GM23338 (cell line): ENCODE data around the gene CYS1. TPM values are rescaled to one million over a fixed set of nuclear protein-coding genes. Genes with fewer than 3 reads are reported as not detected.
"Not testable (repeated sequence)": the region's sequence is repeated elsewhere in the genome, so short reads cannot be mapped to it uniquely, and the experiment has no call there.

ENCODE experiments used
- ATAC-seq: fragments of 200-7000 bp; cut with Tn5 transposase; 3 replicates; pipeline ENCODE4 v1.9.1; 2020
- DNase-seq: peaks from one replicate; pipeline ENCODE4 v3.0.0-alpha.2; 2015; ENCODE audit warnings: low spot score
- H2AFZ ChIP-seq: fragments of 200-600 bp; sonication (generic); 2 replicates; pipeline ENCODE4 v1.8.0; 2016; ENCODE audit warnings: antibody characterized with exemption, mild to moderate bottlenecking, moderate library complexity
- H3F3A ChIP-seq: fragments of 200-600 bp; sonication (generic); replicated peaks from 2 replicates; pipeline ENCODE4 v1.8.0; 2017; ENCODE audit warnings: antibody characterized with exemption, mixed run types, low read depth
- H3K27ac ChIP-seq: fragments of 200-600 bp; sonication (generic); 2 replicates; pipeline ENCODE4 v1.6.1; 2016; ENCODE audit warnings: low read depth
- H3K27me3 ChIP-seq: fragments of 200-600 bp; sonication (generic); 2 replicates; pipeline ENCODE4 v1.8.0; 2016; ENCODE audit warnings: mild to moderate bottlenecking, mixed run types, moderate library complexity; ENCODE audit not compliant: insufficient read depth
- H3K36me3 ChIP-seq: fragments of 200-600 bp; sonication (generic); 2 replicates; pipeline ENCODE4 v1.8.0; 2016; ENCODE audit warnings: mild to moderate bottlenecking; ENCODE audit not compliant: insufficient read depth
- H3K4me1 ChIP-seq: fragments of 200-600 bp; sonication (generic); 2 replicates; pipeline ENCODE4 v1.8.0; 2016; ENCODE audit warnings: mild to moderate bottlenecking, moderate library complexity; ENCODE audit not compliant: insufficient read depth
- H3K4me2 ChIP-seq: fragments of 200-600 bp; sonication (generic); 2 replicates; pipeline ENCODE4 v1.7.1; 2017; ENCODE audit warnings: mixed run types
- H3K4me3 ChIP-seq: fragments of 200-600 bp; sonication (generic); 2 replicates; pipeline ENCODE4 v1.6.1; 2016; ENCODE audit warnings: mixed run types
- H3K79me2 ChIP-seq: fragments of 200-600 bp; sonication (generic); replicated peaks from 2 replicates; pipeline ENCODE4 v1.8.0; 2017; ENCODE audit warnings: mild to moderate bottlenecking; ENCODE audit not compliant: insufficient read depth
- H3K9me2 ChIP-seq: fragments of 200-600 bp; sonication (generic); 2 replicates; pipeline ENCODE4 v1.8.0; 2017; ENCODE audit not compliant: insufficient read depth
- H4K20me1 ChIP-seq: fragments of 200-600 bp; sonication (generic); replicated peaks from 2 replicates; pipeline ENCODE4 v1.8.0; 2017; ENCODE audit warnings: mild to moderate bottlenecking; ENCODE audit not compliant: insufficient read depth
- H3K27ac Mint-ChIP-seq: 2 replicates; pipeline ENCODE4 v1.8.0; 2020; ENCODE audit warnings: inconsistent platforms, mild to moderate bottlenecking, moderate library complexity, mixed read lengths
- H3K27me3 Mint-ChIP-seq: 3 replicates; pipeline ENCODE4 v1.8.0; 2022; ENCODE audit warnings: low read depth, mild to moderate bottlenecking, moderate library complexity, mixed read lengths, inconsistent platforms; ENCODE audit not compliant: insufficient read depth, poor library complexity
- H3K36me3 Mint-ChIP-seq: 3 replicates; pipeline ENCODE4 v1.8.0; 2021; ENCODE audit warnings: low read depth, mild to moderate bottlenecking, inconsistent platforms, moderate library complexity, mixed read lengths
- H3K4me1 Mint-ChIP-seq: 3 replicates; pipeline ENCODE4 v1.8.0; 2020; ENCODE audit warnings: mild to moderate bottlenecking, inconsistent platforms, mixed read lengths
- H3K4me3 Mint-ChIP-seq: 3 replicates; pipeline ENCODE4 v1.8.0; 2021; ENCODE audit warnings: moderate library complexity, mild to moderate bottlenecking, inconsistent platforms, mixed read lengths
- H3K9me3 Mint-ChIP-seq: 3 replicates; pipeline ENCODE4 v1.8.0; 2020; ENCODE audit warnings: moderate library complexity, mild to moderate bottlenecking, inconsistent platforms, mixed read lengths
- CREB1 ChIP-seq: fragments of 250-450 bp; sonication (Bioruptor Pico); IDR thresholded peaks from 2 replicates; pipeline ENCODE4 v1.5.0; 2020; ENCODE audit warnings: low read depth, mild to moderate bottlenecking, moderate library complexity
- EZH2 ChIP-seq: fragments of 200-600 bp; sonication (generic); IDR thresholded peaks from one replicate; pipeline ENCODE4 v1.8.0; 2017; ENCODE audit warnings: antibody characterized with exemption, mild to moderate bottlenecking, low read depth; ENCODE audit not compliant: unreplicated experiment
- EZH2phosphoT487 ChIP-seq: fragments of 200-600 bp; sonication (generic); IDR thresholded peaks from one replicate; pipeline ENCODE4 v1.8.1; 2018; ENCODE audit warnings: antibody characterized with exemption; ENCODE audit not compliant: unreplicated experiment
- NANOG ChIP-seq: IDR thresholded peaks from 2 replicates; pipeline ENCODE4 v1.6.1; 2016; ENCODE audit warnings: antibody characterized with exemption, borderline replicate concordance
- POLR2AphosphoS5 ChIP-seq: IDR thresholded peaks from 2 replicates; pipeline ENCODE4 v1.6.1; 2016; ENCODE audit warnings: antibody characterized with exemption, low read depth
- ZNF114 ChIP-seq: fragments of 250-450 bp; sonication (Bioruptor Pico); IDR thresholded peaks from 2 replicates; pipeline ENCODE4 v1.5.0; 2020; ENCODE audit warnings: mild to moderate bottlenecking, moderate library complexity
- ZNF331 ChIP-seq: fragments of 250-450 bp; sonication (Bioruptor Pico); IDR thresholded peaks from 2 replicates; pipeline ENCODE4 v1.5.0; 2020; ENCODE audit warnings: low read depth, mild to moderate bottlenecking, moderate library complexity
- polyA plus RNA-seq: library from polyadenylated mRNA; unstranded; fragments of >200 nt; fragmentation: Nextera tagmentation; extraction: Ambion mirVana; gene quantifications from 2 replicates; pipeline ENCODE4 v1.2.1, GENCODE V29; 2016
- total RNA-seq: library from RNA; depleted of rRNA; stranded (reverse); fragments of >200 nt; shearing (Covaris generic); gene quantifications from 2 replicates; pipeline ENCODE4 v1.2.3, GENCODE V29; 2014
- TF ChIP-seq, protein P1 (sequence below), 2 experiments: fragments of 200-600 bp in 1 of 2; sonication (generic) in 1 of 2; conservative IDR thresholded peaks; 2 replicates each; pipeline versions ENCODE4 v1.5.1 to v1.6.1; 2016 to 2017; ENCODE audit warnings: antibody characterized with exemption in 2 of 2, low read depth in 2 of 2, mild to moderate bottlenecking in 2 of 2, moderate library complexity in 1 of 2
- TF ChIP-seq, protein P2 (sequence below): IDR thresholded peaks from 2 replicates; pipeline ENCODE4 v1.6.1; 2016; ENCODE audit warnings: antibody characterized with exemption

CYS1 gene
- total and polyA plus RNA-seq, 2 experiments from 2014 or later = 0.31 to 0.32 TPM

DNA sequence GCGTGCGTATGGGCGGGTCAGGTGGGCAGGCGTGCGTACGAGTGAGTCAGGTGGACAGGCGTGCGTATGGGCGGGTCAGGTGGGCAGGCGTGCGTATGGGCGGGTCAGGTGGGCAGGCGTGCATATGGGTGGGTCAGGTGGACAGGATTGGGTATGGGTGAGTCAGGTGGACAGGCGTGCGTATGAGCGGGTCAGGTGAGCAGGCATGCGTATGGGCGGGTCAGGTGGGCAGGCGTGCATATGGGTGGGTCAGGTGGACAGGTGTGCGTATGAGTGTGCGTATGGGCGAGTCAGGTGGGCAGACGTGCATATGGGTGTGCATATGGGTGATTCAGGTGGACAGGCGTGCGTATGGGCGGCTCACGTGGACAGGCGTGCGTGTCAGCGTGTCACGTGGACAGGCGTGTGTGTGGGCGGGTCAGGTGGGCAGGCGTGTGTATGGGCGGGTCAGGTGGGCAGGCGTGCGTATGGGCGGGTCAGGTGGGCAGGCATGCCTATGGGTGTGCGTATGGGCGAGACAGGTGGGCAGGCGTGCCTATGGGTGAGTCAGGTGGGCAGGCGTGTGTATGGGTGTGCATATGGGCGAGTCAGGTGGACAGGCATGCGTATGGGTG is 64.7 kb downstream of the CYS1 start:
- H3K4me2 ChIP-seq, H3K36me3 Mint-ChIP-seq, H3K4me1 ChIP-seq, H3K27me3 ChIP-seq, H3F3A ChIP-seq, H3K9me2 ChIP-seq, H3K9me3 Mint-ChIP-seq, H4K20me1 ChIP-seq, DNase-seq, H3K4me1 Mint-ChIP-seq, H3K27me3 Mint-ChIP-seq, H3K4me3 Mint-ChIP-seq, H3K79me2 ChIP-seq, ATAC-seq, H3K27ac ChIP-seq, H3K4me3 ChIP-seq, H2AFZ ChIP-seq, H3K36me3 ChIP-seq, H3K27ac Mint-ChIP-seq: not testable (repeated sequence)

DNA sequence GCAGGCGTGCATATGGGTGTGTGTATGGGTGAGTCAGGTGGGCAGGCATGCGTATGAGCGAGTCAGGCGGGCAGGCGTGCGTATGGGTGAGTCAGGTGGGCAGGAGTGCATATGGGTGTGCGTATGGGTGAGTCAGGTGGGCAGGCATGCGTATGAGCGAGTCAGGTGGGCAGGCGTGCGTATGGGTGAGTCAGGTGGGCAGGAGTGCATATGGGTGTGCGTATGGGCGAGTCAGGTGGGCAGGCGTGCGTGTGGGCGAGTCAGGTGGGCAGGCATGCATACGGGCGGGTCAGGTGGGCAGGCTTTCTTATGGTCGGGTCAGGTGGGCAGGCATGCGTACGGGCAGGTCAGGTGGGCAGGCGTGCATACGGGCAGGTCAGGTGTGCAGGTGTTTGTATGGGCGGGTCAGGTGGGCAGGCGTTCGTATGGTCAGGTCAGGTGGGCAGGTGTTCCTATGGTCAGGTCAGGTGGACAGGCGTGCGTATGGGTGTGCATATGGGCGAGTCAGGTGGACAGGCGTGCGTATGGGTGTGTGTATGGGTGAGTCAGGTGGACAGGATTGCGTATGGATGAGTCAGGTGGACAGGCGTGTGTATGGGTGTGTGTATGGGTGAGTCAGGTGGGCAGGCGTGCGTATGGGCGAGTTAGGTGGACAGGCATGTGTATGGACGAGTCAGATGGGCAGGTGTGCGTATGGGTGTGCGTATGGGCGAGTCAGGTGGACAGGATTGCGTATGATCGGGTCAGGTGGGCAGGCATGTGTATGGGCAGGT is 65.6 kb downstream of the CYS1 start:
- Histone ChIP-seq H3K4me2 (no peak overlapping the region), H2AFZ (no peak overlapping the region), H3K4me1 (no peaks in the 10 kb centered on the region), H3K4me3 (no peak overlapping the region), H4K20me1 (no peaks in the 10 kb centered on the region), H3K79me2 (no peaks in the 10 kb centered on the region), H3K36me3 (no peaks in the 10 kb centered on the region), H3K27me3 (no peaks in the 10 kb centered on the region), H3K9me2 (no peaks in the 10 kb centered on the region), H3F3A (no peaks in the 10 kb centered on the region), H3K27ac (no peak overlapping the region)
- H3K27ac Mint-ChIP-seq = no peak overlapping the region
- H3K4me1 Mint-ChIP-seq = no peaks in the 10 kb centered on the region; the same call in 2 of the 3 replicates
- H3K36me3 Mint-ChIP-seq = no peaks in the 10 kb centered on the region; the same call in 2 of the 3 replicates
- H3K4me3 Mint-ChIP-seq = no peak overlapping the region
- H3K9me3 Mint-ChIP-seq = no peaks in the 10 kb centered on the region
- no peaks in the 10 kb centered on the region for H3K27me3 Mint-ChIP-seq
- no peak for ATAC-seq
- TF ChIP-seq, protein P1, sequence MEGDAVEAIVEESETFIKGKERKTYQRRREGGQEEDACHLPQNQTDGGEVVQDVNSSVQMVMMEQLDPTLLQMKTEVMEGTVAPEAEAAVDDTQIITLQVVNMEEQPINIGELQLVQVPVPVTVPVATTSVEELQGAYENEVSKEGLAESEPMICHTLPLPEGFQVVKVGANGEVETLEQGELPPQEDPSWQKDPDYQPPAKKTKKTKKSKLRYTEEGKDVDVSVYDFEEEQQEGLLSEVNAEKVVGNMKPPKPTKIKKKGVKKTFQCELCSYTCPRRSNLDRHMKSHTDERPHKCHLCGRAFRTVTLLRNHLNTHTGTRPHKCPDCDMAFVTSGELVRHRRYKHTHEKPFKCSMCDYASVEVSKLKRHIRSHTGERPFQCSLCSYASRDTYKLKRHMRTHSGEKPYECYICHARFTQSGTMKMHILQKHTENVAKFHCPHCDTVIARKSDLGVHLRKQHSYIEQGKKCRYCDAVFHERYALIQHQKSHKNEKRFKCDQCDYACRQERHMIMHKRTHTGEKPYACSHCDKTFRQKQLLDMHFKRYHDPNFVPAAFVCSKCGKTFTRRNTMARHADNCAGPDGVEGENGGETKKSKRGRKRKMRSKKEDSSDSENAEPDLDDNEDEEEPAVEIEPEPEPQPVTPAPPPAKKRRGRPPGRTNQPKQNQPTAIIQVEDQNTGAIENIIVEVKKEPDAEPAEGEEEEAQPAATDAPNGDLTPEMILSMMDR (conservative IDR thresholded peaks at IDR 0.05; ENCODE audit: low read depth in 2 of 2) = no peak
- TF ChIP-seq NANOG (no peak), CREB1 (CRISPR knock-in tag) (no peak), EZH2 (no peak), ZNF331 (no peak), ZNF114 (CRISPR knock-in tag) (no peak), EZH2phosphoT487 (no peak), POLR2AphosphoS5 (no peak)
- TF ChIP-seq, protein P2, sequence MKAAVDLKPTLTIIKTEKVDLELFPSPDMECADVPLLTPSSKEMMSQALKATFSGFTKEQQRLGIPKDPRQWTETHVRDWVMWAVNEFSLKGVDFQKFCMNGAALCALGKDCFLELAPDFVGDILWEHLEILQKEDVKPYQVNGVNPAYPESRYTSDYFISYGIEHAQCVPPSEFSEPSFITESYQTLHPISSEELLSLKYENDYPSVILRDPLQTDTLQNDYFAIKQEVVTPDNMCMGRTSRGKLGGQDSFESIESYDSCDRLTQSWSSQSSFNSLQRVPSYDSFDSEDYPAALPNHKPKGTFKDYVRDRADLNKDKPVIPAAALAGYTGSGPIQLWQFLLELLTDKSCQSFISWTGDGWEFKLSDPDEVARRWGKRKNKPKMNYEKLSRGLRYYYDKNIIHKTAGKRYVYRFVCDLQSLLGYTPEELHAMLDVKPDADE = no peak
- DNase-seq = no peak

DNA sequence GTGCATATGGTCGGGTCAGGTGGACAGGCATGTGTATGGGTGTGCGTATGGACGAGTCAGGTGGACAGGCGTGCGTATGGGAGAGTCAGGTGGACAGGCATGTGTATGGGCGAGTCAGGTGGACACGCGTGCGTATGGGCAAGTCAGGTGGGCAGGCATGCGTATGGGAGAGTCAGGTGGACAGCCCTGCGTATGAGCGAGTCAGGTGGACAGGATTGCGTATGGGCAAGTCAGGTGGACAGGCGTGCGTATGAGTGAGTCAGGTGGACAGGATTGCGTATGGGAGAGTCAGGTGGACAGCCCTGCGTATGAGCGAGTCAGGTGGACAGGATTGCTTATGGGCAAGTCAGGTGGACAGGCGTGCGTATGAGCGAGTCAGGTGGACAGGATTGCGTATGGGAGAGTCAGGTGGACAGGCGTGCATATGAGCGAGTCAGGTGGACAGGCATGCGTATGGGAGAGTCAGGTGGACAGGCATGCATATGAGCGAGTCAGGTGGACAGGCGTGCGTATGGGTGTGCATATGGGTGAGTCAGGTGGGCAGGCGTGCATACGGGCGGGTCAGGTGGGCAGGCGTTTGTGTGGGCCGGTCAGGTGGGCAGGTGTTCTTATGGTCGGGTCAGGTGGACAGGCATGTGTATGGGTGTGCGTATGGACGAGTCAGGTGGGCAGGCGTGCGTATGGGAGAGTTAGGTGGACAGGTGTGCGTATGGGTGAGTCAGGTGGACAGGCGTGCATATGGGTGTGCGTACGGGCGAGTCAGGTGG is 66.4 kb downstream of the CYS1 start:
- H4K20me1 ChIP-seq, H2AFZ ChIP-seq, H3K27me3 Mint-ChIP-seq, H3K9me3 Mint-ChIP-seq, H3K4me1 ChIP-seq, H3K36me3 ChIP-seq, H3F3A ChIP-seq, H3K4me2 ChIP-seq, H3K4me1 Mint-ChIP-seq, H3K4me3 Mint-ChIP-seq, H3K36me3 Mint-ChIP-seq, H3K9me2 ChIP-seq, H3K27ac Mint-ChIP-seq, H3K79me2 ChIP-seq, H3K4me3 ChIP-seq, ATAC-seq, DNase-seq, H3K27ac ChIP-seq, H3K27me3 ChIP-seq: not testable (repeated sequence)
